ENCODE data around the gene MYT1. TPM values are rescaled to one million over a fixed set of nuclear protein-coding genes. Genes with fewer than 3 reads are reported as not detected.
"Not testable (repeated sequence)": the region's sequence is repeated elsewhere in the genome, so short reads cannot be mapped to it uniquely, and the experiment has no call there.

The MYT1 gene
- total RNA-seq, 1 experiment from 2014 or later: not detected

DNA sequence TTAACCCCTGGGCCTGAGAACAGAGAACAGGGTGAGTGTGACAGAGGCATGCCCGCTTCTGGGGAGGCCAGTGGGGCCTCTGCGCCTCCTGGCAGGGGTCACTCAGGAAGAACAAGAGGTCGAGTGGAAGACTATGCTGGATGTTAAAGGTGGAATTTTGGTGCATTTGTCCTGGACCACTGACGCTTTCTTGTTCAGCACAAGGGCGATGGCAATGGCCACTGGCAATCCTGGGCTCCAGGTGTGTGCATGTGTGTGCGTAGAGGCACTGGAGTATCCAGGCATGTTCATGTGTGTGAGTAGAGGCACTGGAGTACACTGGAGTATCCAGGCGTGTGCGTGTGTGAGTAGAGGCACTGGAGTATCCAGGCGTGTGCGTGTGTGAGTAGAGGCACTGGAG lies 33.4 kb upstream of the MYT1 start:
- intact Hi-C loops (cut with micrococcal nuclease): no loop called here
- Mint-ChIP-seq H3K27me3 (ENCODE audit: insufficient read depth, unreplicated experiment) (peaks cover 41% of the 10 kb centered on the region), H3K4me1 (ENCODE audit: insufficient read depth, unreplicated experiment) (no peaks in the 10 kb centered on the region), H3K36me3 (ENCODE audit: insufficient read depth, unreplicated experiment) (no peaks in the 10 kb centered on the region), H3K27ac (ENCODE audit: low read depth, unreplicated experiment) (no peak overlapping the region), H3K9me3 (ENCODE audit: unreplicated experiment) (no peaks in the 10 kb centered on the region), H3K4me3 (ENCODE audit: unreplicated experiment) (no peak overlapping the region)
- DNase-seq (ENCODE audit: unreplicated experiment): no peak
- BruUV-seq (replicated peaks): no TSS peak
- TF ChIP-seq CTCF (IDR thresholded peaks at IDR 0.05; ENCODE audit: unreplicated experiment): no peak
- ChIA-PET CTCF (no interaction called here), POLR2A (no interaction called here)

DNA sequence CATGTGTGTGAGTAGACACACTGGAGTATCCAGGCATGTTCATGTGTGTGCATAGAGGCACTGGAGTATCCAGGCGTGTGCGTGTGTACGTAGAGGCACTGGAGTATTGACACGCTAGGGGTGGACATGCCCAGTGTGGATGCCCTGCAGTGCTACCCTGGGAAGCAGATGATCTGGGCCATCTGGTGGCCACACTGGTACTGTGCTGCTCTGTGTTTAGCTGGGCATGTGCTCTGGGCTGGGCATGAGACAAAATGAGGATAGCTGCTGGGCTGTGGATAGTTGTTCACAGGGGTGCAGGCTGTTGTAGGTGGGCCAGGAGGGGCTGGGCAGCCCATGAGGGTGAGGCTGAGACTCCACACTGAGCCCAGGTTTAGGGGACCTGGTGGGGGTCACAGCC lies 32.8 kb upstream of the MYT1 start:
- H3K9me3 Mint-ChIP-seq (ENCODE audit: unreplicated experiment): no peaks in the 10 kb centered on the region
- no TSS peak for BruUV-seq (replicated peaks)
- H3K27me3 Mint-ChIP-seq (ENCODE audit: insufficient read depth, unreplicated experiment): peaks cover 46% of the 10 kb centered on the region
- no peak overlapping the region for H3K4me3 Mint-ChIP-seq (ENCODE audit: unreplicated experiment)
- H3K4me1 Mint-ChIP-seq (ENCODE audit: insufficient read depth, unreplicated experiment): no peaks in the 10 kb centered on the region
- H3K36me3 Mint-ChIP-seq (ENCODE audit: insufficient read depth, unreplicated experiment): no peaks in the 10 kb centered on the region
- intact Hi-C loops (cut with micrococcal nuclease): no loop called here
- no peak overlapping the region for H3K27ac Mint-ChIP-seq (ENCODE audit: low read depth, unreplicated experiment)
- ChIA-PET POLR2A (no interaction called here), CTCF (interaction anchor here (0.6 kb wide), 1 partner anchor 46 kb away, joined by 4 read pairs; no protein-coding TSS in a partner anchor)
- peak; percentile 33 for DNase-seq (ENCODE audit: unreplicated experiment)
- TF ChIP-seq CTCF (IDR thresholded peaks at IDR 0.05; ENCODE audit: unreplicated experiment): peak; percentile 15

DNA sequence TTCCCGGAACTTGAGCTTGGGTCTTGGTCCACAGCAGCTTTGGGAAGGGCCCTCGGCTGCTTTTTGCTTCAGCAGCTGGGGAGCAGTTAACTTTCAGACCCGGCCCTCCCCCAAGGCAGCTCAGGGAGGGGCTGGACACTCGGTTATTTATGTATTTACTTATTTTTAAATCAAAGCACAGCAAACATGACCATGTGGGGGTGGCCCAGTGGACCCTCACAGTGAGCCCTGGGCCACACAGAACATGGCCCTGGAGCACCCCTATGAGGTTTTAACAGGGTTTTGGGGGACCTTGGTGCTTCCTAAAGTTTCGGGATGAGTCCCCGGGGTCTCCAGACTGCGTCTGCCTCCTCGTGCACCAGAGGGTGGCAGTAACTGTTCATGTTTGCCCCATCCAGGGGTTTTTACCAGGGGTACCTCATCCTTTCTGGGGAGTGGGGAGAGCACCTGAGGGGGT lies 30.3 kb upstream of the MYT1 start:
- Mint-ChIP-seq H3K4me1 (ENCODE audit: insufficient read depth, unreplicated experiment) (no peaks in the 10 kb centered on the region), H3K36me3 (ENCODE audit: insufficient read depth, unreplicated experiment) (no peaks in the 10 kb centered on the region), H3K27me3 (ENCODE audit: insufficient read depth, unreplicated experiment) (peaks cover 37% of the 10 kb centered on the region), H3K9me3 (ENCODE audit: unreplicated experiment) (no peaks in the 10 kb centered on the region), H3K4me3 (ENCODE audit: unreplicated experiment) (no peak overlapping the region), H3K27ac (ENCODE audit: low read depth, unreplicated experiment) (no peak overlapping the region)
- CTCF ChIA-PET: interaction anchor here (0.7 kb wide), 1 partner anchor 28 kb away, joined by 3 read pairs; no protein-coding TSS in a partner anchor
- intact Hi-C loops (cut with micrococcal nuclease): no loop called here
- no peak for DNase-seq (ENCODE audit: unreplicated experiment)
- POLR2A ChIA-PET: no interaction called here
- no TSS peak for BruUV-seq (replicated peaks)
- TF ChIP-seq CTCF (IDR thresholded peaks at IDR 0.05; ENCODE audit: unreplicated experiment): no peak

DNA sequence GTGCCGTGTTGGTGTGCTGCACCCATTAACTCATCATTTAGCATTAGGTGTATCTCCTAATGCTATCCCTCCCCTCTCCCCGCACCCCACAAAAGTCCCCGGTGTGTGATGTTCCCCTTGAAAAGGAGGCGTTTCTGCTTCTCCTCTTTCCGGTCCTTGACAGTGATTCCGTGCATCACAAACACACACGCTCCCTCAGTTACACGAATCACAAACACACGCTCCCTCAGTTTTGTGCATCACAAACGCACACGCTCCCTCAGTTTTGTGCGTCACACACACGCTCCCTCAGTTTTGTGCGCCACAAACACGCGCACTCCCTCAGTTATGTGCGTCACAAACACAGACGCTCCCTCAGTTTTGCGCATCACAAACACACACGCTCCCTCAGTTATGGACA lies 29.5 kb upstream of the MYT1 start:
- BruUV-seq (replicated peaks); H3K9me3 Mint-ChIP-seq (ENCODE audit: unreplicated experiment); DNase-seq (ENCODE audit: unreplicated experiment); H3K4me3 Mint-ChIP-seq (ENCODE audit: unreplicated experiment); H3K27ac Mint-ChIP-seq (ENCODE audit: low read depth, unreplicated experiment); POLR2A ChIA-PET; H3K4me1 Mint-ChIP-seq (ENCODE audit: insufficient read depth, unreplicated experiment); CTCF ChIA-PET; H3K36me3 Mint-ChIP-seq (ENCODE audit: insufficient read depth, unreplicated experiment); intact Hi-C loops (cut with micrococcal nuclease): not testable (repeated sequence)
- peaks cover 29% of the 10 kb centered on the region for H3K27me3 Mint-ChIP-seq (ENCODE audit: insufficient read depth, unreplicated experiment)

All from MCF 10A (cell line).